HG03045 (cell line): ENCODE measurements around the gene DXO.
"Not testable (repeated sequence)": the region's sequence is repeated elsewhere in the genome, so short reads cannot be mapped to it uniquely, and the experiment has no call there.

Experiments
- ATAC-seq: cut with Tn5 transposase; IDR thresholded peaks from one replicate; pipeline ENCODE4 v1.9.1; 2021; ENCODE audit warnings: mild to moderate bottlenecking, moderate library complexity; ENCODE audit not compliant: unreplicated experiment

The DXO gene

DNA sequence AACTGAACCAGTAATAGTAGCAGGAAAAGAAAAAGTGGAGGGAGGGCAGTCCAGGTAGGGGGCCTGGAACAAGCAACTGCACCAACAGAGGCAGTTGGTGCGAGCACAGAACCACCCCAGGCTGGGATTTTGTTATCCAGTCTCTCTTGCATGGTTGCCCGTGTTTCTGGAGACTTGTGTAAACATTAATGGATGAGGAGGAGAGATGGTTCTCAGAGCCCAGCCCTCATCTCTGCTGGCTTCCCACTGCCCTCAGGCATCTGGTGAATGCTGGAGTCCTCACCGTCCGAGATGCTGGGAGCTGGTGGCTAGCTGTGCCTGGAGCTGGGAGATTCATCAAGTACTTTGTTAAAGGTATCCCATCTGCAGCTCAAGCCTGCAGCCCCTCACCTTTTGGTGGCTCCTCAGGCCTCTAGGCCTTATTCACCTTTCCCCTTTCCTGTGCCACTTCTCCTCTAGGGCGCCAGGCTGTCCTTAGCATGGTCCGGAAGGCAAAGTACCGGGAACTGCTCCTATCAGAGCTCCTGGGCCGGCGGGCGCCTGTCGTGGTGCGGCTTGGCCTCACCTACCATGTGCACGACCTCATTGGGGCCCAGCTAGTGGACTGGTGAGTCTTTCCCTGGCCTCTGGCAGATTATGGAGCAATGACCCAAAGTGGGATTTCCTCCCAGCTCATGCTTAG, 8.4 kb upstream of the DXO start:
- not testable (repeated sequence) for ATAC-seq

DNA sequence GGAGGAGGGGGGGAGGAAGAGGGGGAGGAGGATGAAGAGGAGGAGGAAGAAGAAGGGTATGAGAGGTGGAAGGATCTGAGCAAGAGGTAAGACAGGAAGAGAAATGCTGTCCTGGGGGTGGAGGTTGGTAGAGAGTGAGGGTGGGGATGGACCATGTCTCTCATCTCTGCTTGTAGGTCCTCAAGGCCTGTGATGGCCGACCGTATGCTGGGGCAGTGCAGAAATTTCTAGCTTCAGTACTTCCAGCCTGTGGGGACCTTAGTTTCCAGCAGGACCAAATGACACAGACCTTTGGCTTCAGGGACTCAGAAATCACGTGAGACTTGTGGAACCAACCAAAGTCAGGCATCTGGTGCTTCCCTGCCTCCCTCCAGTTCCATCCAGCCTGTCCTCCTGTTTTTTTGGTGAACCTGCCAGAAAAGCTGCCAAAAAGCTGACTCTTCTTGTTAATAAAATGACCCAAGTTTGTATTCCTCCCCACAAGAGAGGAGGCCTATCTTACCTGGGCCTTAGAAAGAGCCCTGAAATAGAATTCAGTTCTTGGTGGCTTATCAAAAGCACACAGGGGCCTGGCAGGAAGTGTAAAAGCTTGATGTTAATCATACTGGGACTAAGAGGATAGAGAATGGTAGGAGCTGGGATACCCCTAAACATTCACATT, 7.4 kb upstream of the DXO start:
- ATAC-seq, result no peak

DNA sequence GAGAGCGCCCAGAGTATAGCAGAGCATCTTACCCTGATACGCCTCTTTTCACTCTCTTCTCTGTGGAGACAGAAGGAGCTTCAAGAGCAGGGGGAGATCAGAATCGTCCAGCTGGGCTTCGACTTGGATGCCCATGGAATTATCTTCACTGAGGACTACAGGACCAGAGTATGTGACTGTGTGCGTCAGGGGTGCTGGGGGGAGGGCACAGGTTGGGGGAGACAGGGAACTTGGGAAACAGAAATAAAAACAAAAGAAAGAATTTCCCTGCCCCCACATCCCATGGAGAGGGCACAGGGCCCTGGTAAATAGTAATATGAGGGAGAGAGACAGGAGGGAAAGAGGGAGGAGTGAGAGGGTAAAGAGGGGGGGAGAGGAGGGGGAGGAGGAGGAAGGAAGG, 6.9 kb upstream of the DXO start:
- no peak for ATAC-seq

DNA sequence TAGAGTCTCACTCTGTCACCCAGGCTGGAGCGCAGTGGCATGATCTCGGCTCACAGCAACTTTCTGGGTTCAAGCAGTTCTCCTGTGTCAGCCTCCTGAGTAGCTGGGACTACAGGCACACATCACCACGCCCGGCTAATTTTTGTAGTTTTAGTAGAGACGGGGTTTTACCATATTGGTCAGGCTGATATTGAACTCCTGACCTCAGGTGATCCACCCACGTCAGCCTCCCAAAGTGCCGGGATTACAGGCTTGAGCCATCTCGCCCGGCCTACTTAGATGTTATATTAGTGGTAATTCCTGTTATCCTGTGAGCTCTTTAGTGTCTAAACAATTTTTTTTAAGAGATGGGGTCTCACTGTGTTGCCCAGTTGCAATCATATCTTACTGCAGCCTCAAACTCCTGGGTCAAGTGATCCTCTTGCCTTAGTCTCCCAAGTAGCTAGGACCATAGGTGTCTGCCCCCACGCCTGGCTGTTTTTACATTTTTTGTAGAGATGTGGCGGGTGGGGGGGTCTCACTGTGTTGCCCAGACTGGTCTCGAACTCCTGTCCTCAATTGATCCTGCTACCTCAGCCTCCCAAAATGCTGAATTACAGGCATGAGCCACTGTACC, 6.0 kb upstream of the DXO start:
- no peak for ATAC-seq

DNA sequence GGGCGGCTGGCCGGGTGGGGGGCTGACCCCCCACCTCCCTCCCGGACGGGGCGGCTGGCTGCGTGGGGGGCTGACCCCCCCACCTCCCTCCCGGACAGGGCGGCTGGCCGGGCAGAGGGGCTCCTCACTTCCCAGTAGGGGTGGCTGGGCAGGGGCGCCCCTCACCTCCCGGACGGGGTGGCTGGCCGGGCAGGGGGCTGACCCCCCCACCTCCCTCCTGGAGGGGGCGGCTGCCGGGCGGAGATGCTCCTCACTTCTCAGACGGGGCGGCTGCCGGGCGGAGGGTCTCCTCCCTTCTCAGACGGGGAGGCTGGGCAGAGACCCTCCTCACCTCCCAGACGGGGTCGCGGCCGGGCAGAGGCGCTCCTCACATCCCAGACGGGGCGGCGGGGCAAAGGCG, 4.1 kb upstream of the DXO start:
- ATAC-seq, result not testable (repeated sequence)

DNA sequence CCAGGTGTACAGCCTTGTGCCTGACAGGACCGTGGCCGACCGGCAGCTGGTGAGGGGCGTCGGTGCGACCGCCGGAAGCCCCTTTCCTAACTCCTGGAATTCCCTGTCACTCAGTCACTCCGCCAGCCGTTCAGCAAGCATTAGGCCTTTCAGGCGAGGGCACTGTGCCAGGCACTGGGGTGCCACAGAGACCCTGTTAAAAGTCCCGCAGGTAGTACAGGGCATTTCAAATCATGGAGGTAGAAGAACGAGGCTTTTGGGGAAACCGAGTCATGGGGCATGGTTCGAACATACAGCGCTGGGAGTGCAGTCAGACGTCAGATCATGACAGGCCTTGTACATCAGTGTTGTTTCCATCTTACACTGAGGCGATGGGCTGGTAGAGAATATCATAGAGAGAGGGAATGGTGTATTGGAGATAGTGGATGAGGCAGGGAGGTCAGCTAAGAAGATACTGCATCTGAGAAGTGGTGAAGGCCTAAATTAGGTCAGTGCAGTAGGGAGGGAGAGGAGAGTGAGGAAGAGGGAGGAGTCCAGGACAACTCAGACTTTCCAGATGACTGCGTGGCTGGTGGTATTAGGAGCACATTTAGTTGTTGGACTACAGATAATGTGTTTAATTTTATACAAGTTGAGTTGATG, 892 bp upstream of the DXO start:
- ATAC-seq, result no peak

DNA sequence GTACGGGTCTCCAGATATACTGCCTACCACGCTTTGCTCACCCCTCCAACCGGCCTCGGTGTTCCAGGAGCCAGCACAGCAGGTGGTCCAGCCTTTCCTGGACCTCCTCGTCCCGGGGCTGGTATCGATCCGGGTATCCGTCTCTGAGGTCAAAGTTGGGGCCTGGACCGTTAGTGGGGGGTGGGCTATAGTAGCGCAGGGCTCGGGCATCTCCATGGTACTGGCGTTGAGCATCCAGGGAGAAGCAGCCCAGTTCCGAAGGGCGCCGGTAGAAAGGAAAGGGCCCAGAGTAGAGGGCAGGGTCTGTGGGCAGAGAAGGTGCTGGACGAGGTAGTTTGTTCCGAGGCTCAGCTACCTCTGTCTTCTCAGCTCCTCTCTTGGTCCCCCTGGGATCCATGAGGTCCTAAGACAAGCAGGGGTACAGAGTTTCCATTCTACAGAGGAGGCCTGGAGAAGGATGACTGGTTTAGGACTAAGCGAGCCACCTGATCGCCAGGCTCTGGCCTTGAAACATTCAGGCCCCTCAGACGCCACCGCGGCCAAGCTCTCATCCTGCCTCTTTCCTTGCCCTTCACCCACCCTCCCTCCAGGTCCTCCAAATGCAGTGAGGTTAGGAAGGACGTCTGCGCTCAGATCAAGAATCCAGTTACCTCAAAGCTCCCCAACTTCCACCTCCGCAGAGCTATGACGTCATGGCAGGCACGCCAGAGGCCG, 502 bp downstream of the DXO start:
- no peak for ATAC-seq

DNA sequence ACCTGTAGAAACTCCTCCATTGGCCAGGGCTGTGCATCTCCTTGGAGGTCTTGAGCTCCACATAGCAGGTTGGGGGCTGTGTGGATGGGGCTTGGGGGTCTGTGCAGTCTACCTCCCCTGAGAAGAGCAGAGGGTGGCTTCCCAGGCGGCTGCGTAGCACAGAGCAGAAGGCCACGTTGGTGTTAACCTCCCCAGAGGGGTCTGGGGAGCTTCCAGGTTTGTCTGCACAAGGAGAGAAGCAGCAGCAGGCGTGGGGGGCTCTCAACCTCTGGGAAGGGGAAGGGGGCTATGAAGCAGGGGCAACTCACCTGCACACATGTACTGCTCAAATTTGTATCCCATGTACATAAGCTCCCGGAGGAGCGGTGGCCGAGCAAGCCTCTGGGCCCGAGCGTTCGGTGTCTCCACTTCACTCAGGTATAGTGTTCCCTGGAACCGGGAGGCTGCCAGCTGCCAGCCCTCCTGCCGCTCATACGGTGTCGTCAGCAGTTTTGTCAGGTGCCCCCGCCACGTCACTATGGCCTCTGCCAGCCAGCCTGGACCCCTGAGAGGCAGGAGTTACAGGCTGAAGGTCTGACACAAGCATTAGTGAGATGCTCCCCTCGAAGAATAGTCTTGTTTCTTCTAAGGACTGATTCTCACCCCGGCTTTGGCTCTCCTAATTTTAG, 1.2 kb downstream of the DXO start:
- no peak for ATAC-seq

DNA sequence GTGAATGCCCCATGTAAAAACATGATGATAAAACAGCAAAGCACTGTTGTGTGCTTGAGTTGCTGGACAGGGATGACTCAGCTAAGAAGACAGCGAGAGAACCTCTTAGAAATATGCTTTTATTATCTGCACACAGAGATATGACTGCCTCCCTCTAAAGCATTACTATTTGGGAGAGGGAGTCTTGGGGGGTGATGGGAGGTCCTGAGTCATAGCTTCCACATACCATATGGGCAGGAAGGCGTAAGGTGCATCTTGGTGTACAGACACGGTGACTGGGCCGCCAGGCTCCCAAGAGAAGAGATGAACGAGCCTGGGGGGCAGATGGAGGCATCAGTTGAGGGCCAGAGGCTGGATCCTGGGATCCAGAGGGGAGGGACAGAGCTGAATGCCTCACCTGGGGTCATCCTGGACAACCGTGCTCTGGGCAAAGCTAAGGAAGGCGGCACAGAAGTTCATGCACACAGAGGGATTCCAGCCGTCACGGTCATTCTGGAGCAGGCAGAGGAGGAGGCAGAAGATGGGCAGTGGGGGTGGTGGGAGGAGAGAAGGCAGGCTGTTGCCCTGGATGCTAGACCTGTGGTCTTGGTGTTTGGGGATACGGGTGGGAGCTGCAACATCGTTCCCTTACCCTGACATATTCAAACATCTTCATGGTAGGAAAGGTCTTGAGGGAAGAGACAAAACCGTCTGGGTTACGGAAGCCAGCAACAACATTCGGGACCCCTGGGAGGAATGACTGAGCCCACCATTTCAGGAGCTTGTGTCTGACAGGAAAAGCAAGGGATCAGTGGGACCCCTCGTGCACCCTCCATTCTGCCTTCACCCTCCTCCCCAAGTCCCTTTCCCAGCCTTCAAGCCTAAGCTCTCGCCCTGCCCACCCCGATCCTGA, 2.0 kb downstream of the DXO start:
- ATAC-seq, result no peak

DNA sequence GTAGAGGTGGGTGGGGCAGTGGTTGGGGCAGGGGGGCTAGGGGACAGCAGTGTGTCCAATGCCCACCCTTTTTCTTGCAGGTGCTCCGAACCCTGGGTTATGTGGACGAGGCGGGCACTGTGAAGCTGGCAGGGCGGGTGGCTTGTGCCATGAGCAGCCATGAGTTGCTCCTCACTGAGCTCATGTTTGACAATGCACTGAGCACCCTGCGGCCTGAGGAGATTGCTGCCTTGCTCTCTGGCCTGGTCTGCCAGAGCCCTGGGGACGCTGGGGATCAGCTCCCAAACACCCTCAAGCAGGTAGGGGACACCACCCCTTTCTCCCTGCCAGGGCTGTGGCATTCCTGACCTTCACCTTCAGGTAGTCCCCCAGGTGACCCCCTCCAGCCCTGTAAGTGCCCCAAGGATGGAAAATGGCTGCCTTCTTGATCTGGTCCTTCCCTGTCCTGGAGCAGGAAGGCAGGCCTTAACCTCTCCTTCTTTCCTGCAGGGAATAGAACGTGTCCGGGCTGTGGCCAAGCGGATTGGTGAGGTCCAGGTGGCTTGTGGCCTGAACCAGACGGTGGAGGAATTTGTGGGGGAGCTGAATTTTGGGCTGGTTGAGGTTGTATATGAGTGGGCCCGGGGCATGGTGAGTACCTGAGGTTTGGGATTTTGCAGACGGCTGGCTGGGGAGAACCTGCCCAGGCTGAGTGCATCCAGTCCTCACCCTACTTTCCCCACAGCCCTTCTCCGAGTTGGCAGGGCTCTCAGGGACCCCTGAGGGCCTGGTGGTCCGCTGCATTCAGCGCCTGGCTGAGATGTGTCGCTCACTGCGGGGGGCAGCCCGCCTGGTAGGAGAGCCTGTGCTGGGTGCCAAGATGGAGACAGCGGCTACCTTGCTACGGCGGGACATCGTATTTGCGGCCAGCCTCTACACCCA, 2.9 kb downstream of the DXO start:
- ATAC-seq, result no peak

DNA sequence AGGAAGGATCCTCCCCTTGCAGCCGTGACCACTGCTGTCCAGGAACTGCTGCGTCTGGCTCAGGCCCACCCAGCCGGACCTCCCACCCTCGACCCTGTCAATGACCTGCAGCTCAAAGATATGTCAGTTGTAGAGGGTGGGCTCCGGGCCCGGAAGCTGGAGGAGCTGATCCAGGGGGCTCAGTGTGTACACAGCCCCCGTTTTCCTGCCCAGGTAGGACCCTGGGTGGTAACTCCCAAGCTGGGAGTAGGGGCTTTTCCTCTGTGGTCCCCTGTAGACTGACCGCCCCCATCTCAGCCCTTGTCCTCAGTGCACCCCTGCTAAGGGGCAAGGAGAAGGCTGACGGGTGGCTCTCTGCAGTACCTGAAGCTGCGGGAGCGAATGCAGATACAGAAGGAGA, 3.6 kb downstream of the DXO start:
- no peak for ATAC-seq

DNA sequence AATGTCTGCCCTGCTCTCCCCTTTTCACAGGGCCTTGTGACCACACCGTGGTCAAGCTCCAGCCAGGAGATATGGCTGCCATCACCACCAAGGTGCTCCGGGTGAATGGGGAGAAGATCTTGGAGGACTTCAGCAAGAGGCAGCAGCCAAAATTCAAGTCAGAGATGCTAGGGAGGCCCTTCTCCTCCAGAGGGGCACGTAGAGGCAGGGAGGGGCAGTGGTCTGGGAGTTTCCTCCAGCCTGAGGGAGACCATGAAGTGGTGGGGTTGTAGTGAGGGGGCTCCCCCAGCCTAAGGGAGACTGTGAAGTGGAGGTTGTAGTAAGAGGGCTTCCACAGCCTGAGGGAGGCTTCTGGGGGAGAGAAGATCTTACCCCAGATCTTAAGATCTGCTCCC, 4.0 kb downstream of the DXO start:
- no peak for ATAC-seq

DNA sequence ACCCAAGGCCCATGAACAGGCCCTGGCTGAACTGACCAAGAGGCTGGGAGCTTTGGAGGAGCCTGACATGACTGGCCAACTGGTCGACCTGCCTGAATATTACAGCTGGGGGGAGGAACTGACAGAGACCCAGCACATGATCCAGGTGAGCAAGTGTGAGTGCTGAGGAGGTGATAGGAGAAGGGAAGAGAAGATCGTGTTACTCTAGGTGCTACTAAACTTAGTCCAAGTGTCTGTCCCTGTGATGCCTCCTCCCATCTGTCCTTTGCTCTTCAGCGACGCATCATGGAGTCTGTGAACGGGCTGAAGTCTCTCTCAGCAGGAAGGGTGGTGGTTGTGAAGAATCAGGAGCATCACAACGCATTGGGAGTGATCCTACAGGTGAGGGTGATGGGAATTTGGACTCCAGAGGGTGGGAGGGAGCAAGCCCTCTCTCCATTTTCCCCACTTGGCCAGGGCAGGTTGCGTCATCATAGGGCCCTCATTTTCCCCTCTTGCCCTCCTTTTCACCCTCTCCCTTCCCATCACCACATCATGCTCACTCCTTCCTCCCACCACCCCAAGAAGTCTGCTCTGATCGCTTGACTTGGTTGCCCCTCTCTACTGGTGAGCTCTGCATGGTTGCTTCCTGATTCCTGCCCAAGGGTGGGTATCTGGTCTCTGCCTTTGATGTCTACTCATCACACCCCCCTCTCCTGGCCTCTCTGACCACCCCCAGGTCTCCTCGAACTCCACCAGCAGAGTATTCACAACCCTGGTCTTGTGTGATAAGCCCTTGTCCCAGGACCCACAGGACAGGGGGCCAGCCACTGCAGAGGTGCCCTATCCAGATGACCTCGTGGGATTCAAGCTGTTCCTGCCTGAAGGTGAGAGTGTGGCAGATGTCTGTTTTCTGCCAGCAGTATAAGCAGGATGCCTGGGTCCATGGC, 4.7 kb downstream of the DXO start:
- ATAC-seq, result no peak

DNA sequence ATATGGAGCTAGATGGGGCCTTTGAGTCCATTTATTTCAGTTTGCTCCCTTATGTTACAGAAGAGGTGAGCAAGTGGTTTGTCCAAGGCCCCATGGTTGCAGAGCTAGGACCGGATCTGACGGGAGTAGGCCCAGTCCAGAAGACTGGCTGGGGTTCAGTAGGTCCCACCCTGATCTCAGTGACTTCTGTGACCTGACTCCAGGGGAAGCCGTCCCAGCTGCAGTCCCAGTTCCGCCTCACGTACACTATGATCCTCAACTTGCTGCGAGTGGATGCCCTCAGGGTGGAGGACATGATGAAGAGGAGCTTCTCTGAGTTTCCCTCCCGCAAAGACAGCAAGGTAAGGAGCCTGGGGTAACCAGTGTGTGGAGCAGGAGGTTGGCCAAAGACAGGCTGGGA, 5.4 kb downstream of the DXO start:
- ATAC-seq, result no peak

DNA sequence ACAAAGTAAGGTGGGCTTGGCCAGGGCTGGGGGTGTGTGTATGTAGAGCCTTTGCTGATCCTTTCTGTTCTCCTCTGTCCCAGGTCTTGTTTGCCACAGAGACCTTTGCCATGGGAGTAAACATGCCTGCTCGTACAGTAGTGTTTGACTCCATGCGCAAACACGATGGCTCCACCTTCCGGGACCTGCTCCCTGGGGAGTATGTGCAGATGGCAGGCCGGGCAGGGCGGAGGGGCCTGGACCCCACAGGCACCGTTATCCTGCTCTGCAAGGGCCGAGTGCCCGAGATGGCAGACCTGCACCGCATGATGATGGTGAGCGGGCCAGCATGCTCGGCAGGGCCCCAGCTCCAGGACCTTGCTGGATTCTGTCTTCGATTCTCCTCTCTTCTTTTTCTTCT, 6.2 kb downstream of the DXO start:
- ATAC-seq, result no peak

DNA sequence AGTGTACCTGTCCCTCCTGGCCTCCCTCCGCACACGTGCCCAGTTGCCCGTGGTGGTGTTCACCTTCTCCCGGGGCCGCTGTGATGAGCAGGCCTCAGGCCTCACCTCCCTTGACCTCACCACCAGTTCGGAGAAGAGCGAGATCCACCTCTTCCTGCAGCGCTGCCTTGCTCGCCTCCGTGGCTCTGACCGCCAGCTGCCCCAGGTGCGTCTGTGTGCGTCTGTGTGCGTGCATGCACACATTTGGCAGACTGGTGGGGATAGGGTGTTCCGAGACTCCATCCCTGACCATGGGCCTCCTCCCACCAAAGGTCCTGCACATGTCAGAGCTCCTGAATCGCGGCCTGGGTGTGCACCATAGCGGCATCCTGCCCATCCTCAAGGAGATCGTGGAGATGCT, 8.0 kb downstream of the DXO start:
- no peak for ATAC-seq

DNA sequence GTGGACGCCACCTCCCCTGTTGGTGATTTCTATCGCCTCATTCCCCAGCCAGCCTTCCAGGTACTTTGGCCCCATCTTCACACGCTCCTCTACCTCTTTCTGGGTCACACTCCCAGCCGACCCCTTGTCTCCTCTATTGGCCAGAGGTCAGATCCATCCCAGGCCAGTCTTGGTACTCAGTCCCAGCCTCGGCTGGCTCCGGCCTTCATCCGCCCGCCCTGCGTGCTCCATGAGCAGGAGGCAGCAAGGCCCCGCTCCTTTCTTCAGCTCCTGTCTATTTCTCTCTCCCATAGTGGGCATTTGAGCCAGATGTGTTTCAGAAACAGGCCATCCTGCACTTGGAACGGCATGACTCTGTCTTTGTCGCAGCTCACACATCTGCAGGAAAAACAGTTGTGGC, 10.3 kb downstream of the DXO start:
- ATAC-seq, result no peak
